GM21529 (cell line): ENCODE results near the gene SLC37A2.
A peak's percentile ranks its signal among the peaks of the same experiment; 100 is the strongest.

Experiments used
- ATAC-seq: cut with Tn5 transposase; IDR thresholded peaks from one replicate; pipeline ENCODE4 v1.9.1; 2021; ENCODE audit not compliant: unreplicated experiment

SLC37A2 gene

GRCh38 chr11:125108469-125108868 lies 45.4 kb downstream of the SLC37A2 start:
- ATAC-seq = no peak

- no peak for ATAC-seq
Observed at GRCh38 chr11:125110506-125110905, 47.4 kb downstream of the SLC37A2 start.

GRCh38 chr11:125111001-125111342 lies 47.9 kb downstream of the SLC37A2 start:
- ATAC-seq = peak; percentile 0

GRCh38 chr11:125111343-125112207 lies 48.5 kb downstream of the SLC37A2 start, which contains the start of gene TMEM218:
Gene TMEM218, minus strand, starts transcription at chr11:125111626. Its CDS starts 9,385 bp downstream, at chr11:125102241.
- ATAC-seq = peak; percentile 98

GRCh38 chr11:125112208-125112604 lies 49.1 kb downstream of the SLC37A2 start:
- no peak for ATAC-seq

- ATAC-seq = no peak
Observed at GRCh38 chr11:125114518-125114917, 51.4 kb downstream of the SLC37A2 start.

- no peak for ATAC-seq
Observed at GRCh38 chr11:125117429-125117828, 54.3 kb downstream of the SLC37A2 start.

GRCh38 chr11:125123194-125123946 lies 60.3 kb downstream of the SLC37A2 start:
- ATAC-seq = no peak

GRCh38 chr11:125123947-125124617 lies 61.0 kb downstream of the SLC37A2 start:
- ATAC-seq = peak; percentile 96

GRCh38 chr11:125124618-125124992 lies 61.5 kb downstream of the SLC37A2 start:
- no peak for ATAC-seq

- no peak for ATAC-seq
Observed at GRCh38 chr11:125128450-125128849, 65.3 kb downstream of the SLC37A2 start.

GRCh38 chr11:125129316-125129993 lies 66.3 kb downstream of the SLC37A2 start:
- ATAC-seq = no peak

- ATAC-seq = no peak
Observed at GRCh38 chr11:125132071-125132470, 69.0 kb downstream of the SLC37A2 start.

- no peak for ATAC-seq
Observed at GRCh38 chr11:125132596-125132995, 69.5 kb downstream of the SLC37A2 start.

GRCh38 chr11:125136001-125136400 lies 72.9 kb downstream of the SLC37A2 start:
- no peak for ATAC-seq

GRCh38 chr11:125138966-125139365 lies 75.9 kb downstream of the SLC37A2 start:
- no peak for ATAC-seq

GRCh38 chr11:125139778-125140177 lies 76.7 kb downstream of the SLC37A2 start:
- ATAC-seq = no peak
